Stimulated activated CD4-positive, alpha-beta T cell treated with anti-CD3 and anti-CD28 coated beads, Interleukin-4, amount 100 ng/mL, for 48 hours (primary cell): ENCODE measurements around the gene FHOD1.

ENCODE experiments used
- DNase-seq, 2 donors: peaks; one replicate each; pipeline ENCODE4 v3.0.0-alpha.2; 2020; ENCODE audit warnings: low read depth in 2 of 2

Gene FHOD1

GRCh38 chr16:67277294-67277998 lies 30.2 kb upstream of the FHOD1 start:
- DNase-seq = peak in 1 of 2 donors; percentile 26

- no peak for DNase-seq
These were observed 28.0 kb upstream of the FHOD1 start for GRCh38 chr16:67275321-67275720.

- no peak for DNase-seq
These were observed 24.2 kb upstream of the FHOD1 start for GRCh38 chr16:67271446-67271845.

- no peak for DNase-seq
These were observed 23.7 kb upstream of the FHOD1 start for GRCh38 chr16:67270931-67271338.

- no peak for DNase-seq
These were observed 22.5 kb upstream of the FHOD1 start for GRCh38 chr16:67269766-67270165.

DNA sequence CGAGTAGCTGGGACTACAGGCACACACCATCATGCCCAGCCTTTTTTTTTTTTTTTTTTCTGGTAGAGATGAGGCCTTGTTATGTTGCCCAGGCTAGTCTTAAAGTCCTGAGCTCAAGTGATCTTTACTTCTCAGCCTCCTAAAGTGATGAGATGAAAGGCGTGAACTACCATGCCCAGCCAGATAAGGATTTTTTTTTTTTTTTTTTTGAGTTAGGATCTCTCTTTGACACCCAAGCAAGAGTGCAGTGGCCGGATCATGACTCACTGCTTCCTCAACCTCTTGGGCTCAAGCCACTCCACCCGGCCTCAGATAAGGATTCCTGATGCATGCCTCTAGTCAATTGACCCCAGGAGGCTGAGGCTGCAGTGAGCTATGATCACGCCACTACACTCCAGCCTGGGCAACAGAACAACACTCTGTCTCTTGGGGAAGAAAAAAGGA lies 20.9 kb upstream of the FHOD1 start:
- no peak for DNase-seq

- no peak for DNase-seq
These were observed 18.6 kb upstream of the FHOD1 start for GRCh38 chr16:67265834-67266233.

DNA sequence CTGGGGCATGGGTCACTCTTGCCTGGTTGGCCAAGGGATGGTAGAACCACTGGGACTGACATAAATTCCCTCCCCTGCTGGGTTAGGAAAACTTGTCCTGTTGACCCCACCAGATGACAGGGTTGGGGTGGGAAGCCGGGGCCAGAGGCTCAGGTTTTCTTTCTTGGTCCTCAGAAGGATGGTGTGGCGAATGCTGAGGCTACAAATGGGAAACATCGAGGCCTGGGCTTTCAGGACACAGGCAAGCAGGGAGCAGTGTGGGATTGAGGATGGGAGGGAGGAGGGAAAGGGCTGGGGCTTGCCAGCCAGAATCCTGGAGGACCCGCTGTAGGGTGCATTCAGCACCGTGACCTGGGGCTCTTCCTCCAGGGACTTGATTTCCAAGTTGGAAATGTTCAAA lies 17.6 kb upstream of the FHOD1 start:
- no peak for DNase-seq

DNA sequence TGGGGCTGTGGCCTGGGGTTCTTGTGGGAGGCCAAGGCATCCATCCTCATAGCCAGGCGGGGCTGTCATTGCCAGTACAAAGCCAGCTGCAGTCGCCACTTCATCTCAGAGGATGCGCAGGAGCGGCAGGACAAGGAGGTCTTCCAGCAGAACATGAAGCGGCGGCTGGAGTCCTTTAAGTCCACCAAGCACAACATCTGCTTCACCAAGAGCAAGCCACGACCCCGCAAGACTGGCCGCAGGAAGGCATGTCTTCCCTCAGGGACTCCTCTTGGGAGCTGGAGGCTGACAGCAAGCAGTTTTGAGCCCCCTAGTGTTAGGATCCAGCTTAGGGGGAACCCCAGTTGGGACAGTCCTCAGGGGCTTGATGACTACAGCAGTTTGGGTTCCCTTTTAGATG lies 17.0 kb upstream of the FHOD1 start:
- DNase-seq = no peak

GRCh38 chr16:67263201-67263600 lies 15.9 kb upstream of the FHOD1 start:
- DNase-seq = no peak

DNA sequence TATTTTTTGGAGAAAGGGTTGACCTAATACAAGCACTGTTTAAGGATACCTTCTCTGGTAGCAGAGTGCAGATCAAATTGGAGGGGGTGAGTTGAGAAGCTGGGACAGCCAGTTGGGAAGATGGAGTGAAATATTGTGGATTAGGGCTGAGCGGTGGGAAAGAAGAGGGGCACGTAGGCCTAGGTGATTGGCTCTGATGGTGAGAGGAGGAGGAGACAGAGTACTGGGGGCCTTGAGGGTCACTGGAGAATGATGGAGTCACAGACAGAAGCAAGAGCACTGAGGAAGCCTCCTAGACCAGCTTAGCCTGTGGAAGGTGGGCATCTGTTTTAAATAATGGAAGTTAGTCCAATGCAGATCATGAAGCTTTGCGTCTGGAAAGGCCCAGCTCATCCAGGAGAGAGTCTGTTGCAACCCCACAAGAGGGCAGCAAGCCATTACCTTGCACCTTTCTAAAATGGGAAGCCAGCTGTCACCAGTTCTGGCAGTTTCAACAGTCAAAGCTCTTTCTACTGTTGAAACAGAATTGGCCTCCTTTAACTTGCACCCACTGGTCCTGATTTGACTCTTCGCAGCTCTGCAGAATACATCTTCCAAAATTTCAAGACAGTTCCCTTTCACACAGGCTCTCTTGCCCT lies 13.3 kb upstream of the FHOD1 start:
- no peak for DNase-seq

- DNase-seq = no peak
These were observed 12.4 kb upstream of the FHOD1 start for GRCh38 chr16:67259705-67260104.

- no peak for DNase-seq
These were observed 11.0 kb upstream of the FHOD1 start for GRCh38 chr16:67258161-67258835.

GRCh38 chr16:67257486-67258160 lies 10.3 kb upstream of the FHOD1 start:
- no peak for DNase-seq

- DNase-seq = no peak
These were observed 9.5 kb upstream of the FHOD1 start for GRCh38 chr16:67256701-67257230.

DNA sequence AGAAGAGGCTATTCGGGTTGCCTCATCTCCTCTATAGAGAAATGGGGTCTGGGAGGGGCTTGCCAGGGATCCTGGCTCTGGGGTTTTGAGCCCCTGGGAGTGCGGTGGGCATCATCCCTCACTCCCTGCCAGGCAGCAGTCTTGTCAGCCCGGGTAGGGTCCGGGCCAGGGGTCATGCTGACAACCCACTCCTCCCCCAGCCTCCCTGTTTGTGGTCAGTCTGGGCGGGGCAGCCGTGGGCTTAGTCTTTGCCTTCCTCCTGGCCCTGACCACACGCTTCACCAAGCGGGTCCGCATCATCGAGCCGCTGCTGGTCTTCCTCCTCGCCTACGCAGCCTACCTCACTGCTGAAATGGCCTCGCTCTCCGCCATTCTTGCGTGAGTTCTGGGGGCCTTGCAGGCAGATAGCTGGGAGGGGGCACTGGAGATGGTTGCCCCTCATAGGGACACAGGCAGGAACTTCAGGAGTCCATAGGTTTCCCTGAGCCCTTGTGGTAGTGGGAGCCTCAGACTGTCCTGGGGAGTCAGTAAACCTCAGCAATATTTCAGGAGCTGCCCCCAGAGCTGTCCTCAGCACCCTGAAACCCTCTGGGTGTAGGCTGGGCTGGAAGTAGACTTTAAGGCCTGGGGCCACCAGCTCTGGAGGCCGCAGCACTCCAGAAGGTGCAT lies 8.4 kb upstream of the FHOD1 start:
- no peak for DNase-seq

- no peak for DNase-seq
These were observed 7.7 kb upstream of the FHOD1 start for GRCh38 chr16:67254801-67255552.

DNA sequence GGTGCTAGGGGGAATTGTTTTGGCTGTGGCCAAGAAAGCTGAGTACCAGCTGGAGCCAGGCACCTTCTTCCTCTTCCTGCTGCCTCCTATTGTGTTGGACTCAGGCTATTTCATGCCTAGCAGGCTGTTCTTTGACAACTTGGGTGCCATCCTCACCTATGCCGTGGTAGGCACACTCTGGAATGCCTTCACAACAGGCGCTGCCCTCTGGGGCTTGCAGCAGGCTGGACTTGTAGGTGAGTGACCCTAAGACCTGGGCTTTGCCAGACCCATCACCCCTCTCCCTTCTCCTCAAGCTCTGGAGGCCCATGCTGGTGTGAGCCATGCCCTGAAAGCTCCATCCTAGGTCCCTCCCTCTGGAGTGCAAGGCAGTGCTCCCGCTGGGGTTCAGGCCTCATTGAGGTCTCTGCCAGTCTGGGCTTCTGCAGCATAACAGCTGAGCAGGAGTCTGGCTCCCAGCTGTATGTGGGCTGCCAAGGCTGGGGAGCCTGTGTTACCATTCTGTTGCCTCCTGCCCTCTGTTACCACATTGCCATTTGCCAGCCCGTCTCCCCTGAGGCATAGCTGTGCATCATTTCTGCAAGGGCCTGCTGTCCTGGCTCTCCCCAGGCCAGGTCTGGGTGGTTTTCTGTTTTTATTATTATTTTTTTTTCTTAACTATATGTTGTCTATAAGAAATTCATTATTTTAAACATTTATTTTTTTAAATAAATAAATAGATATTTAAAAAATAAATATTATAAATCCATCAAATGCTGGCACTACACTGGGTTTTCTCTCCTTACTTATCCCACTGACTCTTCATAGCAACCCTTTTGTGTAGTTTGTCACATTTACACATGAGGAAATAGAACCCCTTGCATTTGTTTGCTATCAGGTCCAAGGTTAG lies 5.6 kb upstream of the FHOD1 start:
- no peak for DNase-seq

- DNase-seq = no peak
These were observed 2.7 kb upstream of the FHOD1 start for GRCh38 chr16:67250045-67250327.
